Endothelial cell of umbilical vein (primary cell): ENCODE results near the gene TXNRD1. TPM values are rescaled to one million over a fixed set of nuclear protein-coding genes. Genes with fewer than 3 reads are reported as not detected.

Source experiments
- BruUV-seq: library from RNA; stranded (reverse); fragments of 400-500 nt; replicated peaks from 2 replicates; lab custom pipeline; 2021; lab: Mats Ljungman, UMichigan
- CTCF ChIA-PET: fragments of 300-600, 350-600 bp; sonication (Branson Sonifier 250); formaldehyde crosslinking; loops from one replicate; lab custom pipeline; 2021; ENCODE audit warnings: antibody characterized with exemption, inconsistent platforms; lab: Charles Lee
- POLR2A ChIA-PET: fragments of 300-600, 350-600 bp; sonication (Branson Sonifier 250); formaldehyde crosslinking; loops from one replicate; lab custom pipeline; 2021; ENCODE audit warnings: antibody characterized with exemption, inconsistent platforms; lab: Charles Lee
- DNase-seq: peaks from one replicate; pipeline ENCODE4 v3.0.0-alpha.2; 2011; ENCODE audit warnings: low read depth, low spot score
- FAIRE-seq: peaks from 2 replicates; lab custom pipeline; 2011; peaks lifted over from hg19 to GRCh38; lab: Jason Lieb, UNC
- H2AFZ ChIP-seq: 2 replicates; pipeline ENCODE4 v1.6.0; 2012; ENCODE audit warnings: low read depth, low read length, control low read depth, inconsistent platforms
- H3K27ac ChIP-seq: 2 replicates; pipeline ENCODE4 v1.5.1; 2011; ENCODE audit warnings: low read depth, mild to moderate bottlenecking, control low read depth, low read length, moderate library complexity; ENCODE audit not compliant: insufficient read depth
- H3K27me3 ChIP-seq, 2 experiments: 2 replicates each; pipeline versions ENCODE4 v1.6.0 to v1.6.1; 2011; ENCODE audit warnings: low read length in 2 of 2, mixed read lengths in 1 of 2; ENCODE audit not compliant: control insufficient read depth in 2 of 2, insufficient read depth in 2 of 2
- H3K36me3 ChIP-seq, 2 experiments: 2 replicates in 1 of 2; 3 replicates in 1 of 2; pipeline ENCODE4 v1.5.1; 2011; ENCODE audit warnings: low read length in 2 of 2, mild to moderate bottlenecking in 1 of 2, moderate library complexity in 1 of 2; ENCODE audit not compliant: control insufficient read depth in 2 of 2, insufficient read depth in 2 of 2; ENCODE audit errors: extremely low read depth in 1 of 2
- H3K4me1 ChIP-seq: 3 replicates; pipeline ENCODE4 v1.5.1; 2011; ENCODE audit warnings: mild to moderate bottlenecking, low read length; ENCODE audit not compliant: control insufficient read depth, insufficient read depth; ENCODE audit errors: extremely low read depth
- H3K4me2 ChIP-seq: 2 replicates; pipeline ENCODE4 v1.6.1; 2011; ENCODE audit warnings: low read length, control low read depth, mixed read lengths; ENCODE audit not compliant: insufficient read depth
- H3K4me3 ChIP-seq, 3 experiments: fragments of 200-600 bp in 1 of 3; sonication (generic), shearing (Covaris generic) in 1 of 3; replicated peaks in 1 of 3; 2 replicates each; pipeline ENCODE4 v1.5.1; 2011 to 2016; ENCODE audit warnings: control low read depth in 3 of 3, low read length in 3 of 3, mild to moderate bottlenecking in 2 of 3, inconsistent platforms in 1 of 3, low read depth in 1 of 3, moderate library complexity in 1 of 3; ENCODE audit not compliant: insufficient read depth in 1 of 3
- H3K79me2 ChIP-seq: 2 replicates; pipeline ENCODE4 v1.6.0; 2012; ENCODE audit warnings: low read length, inconsistent platforms; ENCODE audit not compliant: control insufficient read depth, insufficient read depth
- H3K9ac ChIP-seq: replicated peaks from 2 replicates; pipeline ENCODE3; 2011; ENCODE audit warnings: low read length, control low read depth; ENCODE audit not compliant: insufficient read depth; ENCODE audit errors: extremely low read depth
- H3K9me1 ChIP-seq: replicated peaks from 3 replicates; pipeline ENCODE4 v1.6.0; 2011; ENCODE audit warnings: mild to moderate bottlenecking, low read length; ENCODE audit not compliant: control insufficient read depth, insufficient read depth; ENCODE audit errors: extremely low read depth
- H3K9me3 ChIP-seq: replicated peaks from 2 replicates; pipeline ENCODE4 v1.5.1; 2012; ENCODE audit warnings: low read length, inconsistent platforms; ENCODE audit not compliant: control insufficient read depth, insufficient read depth
- H4K20me1 ChIP-seq: replicated peaks from 2 replicates; pipeline ENCODE3; 2011; ENCODE audit warnings: mild to moderate bottlenecking, low read length; ENCODE audit not compliant: control insufficient read depth, insufficient read depth; ENCODE audit errors: extremely low read depth
- CTCF ChIP-seq, 2 donors: IDR thresholded peaks; 1 replicate in 1 of 2; 2 replicates in 1 of 2; pipeline ENCODE4 v1.5.1; 2011; ENCODE audit warnings: low read length in 2 of 2, mild to moderate bottlenecking in 2 of 2, moderate library complexity in 2 of 2, control low read depth in 1 of 2, inconsistent platforms in 1 of 2, low read depth in 1 of 2; ENCODE audit not compliant: insufficient read depth in 1 of 2; ENCODE audit errors: extremely low read depth in 1 of 2
- EZH2 ChIP-seq: IDR thresholded peaks from 2 replicates; pipeline ENCODE4 v1.6.1; 2012; ENCODE audit warnings: borderline replicate concordance, low read depth, mild to moderate bottlenecking, moderate library complexity, low read length, inconsistent platforms; ENCODE audit not compliant: severe bottlenecking
- FOS ChIP-seq: IDR thresholded peaks from 2 replicates; pipeline ENCODE4 v1.6.1; 2011; ENCODE audit warnings: mild to moderate bottlenecking, low read length, moderate library complexity, borderline replicate concordance; ENCODE audit not compliant: insufficient read depth
- GATA2 ChIP-seq: IDR thresholded peaks from 2 replicates; pipeline ENCODE4 v1.7.0; 2011; ENCODE audit warnings: low read depth, mild to moderate bottlenecking, moderate library complexity, mixed read lengths, low read length; ENCODE audit not compliant: insufficient read length, insufficient read depth
- JUN ChIP-seq: IDR thresholded peaks from 2 replicates; pipeline ENCODE4 v1.6.1; 2011; ENCODE audit warnings: borderline replicate concordance, low read depth; ENCODE audit not compliant: insufficient read length, insufficient read depth
- MAX ChIP-seq: IDR thresholded peaks from 2 replicates; pipeline ENCODE4 v1.6.1; 2011; ENCODE audit not compliant: insufficient read depth, insufficient read length
- MYC ChIP-seq: IDR thresholded peaks from one replicate; pipeline ENCODE4 v1.6.1; 2011; ENCODE audit warnings: mild to moderate bottlenecking, low read depth, low read length
- POLR2A ChIP-seq: IDR thresholded peaks from 2 replicates; pipeline ENCODE4 v1.6.1; 2012; ENCODE audit warnings: low read depth, mild to moderate bottlenecking, control low read depth, low read length
- POLR2AphosphoS5 ChIP-seq: IDR thresholded peaks from 2 replicates; pipeline ENCODE4 v1.6.1; 2012; ENCODE audit warnings: low read depth, mild to moderate bottlenecking, control low read depth, low read length, moderate library complexity; ENCODE audit not compliant: insufficient read depth
- dilution Hi-C: fragments of 300-500 bp; cut with MboI; formaldehyde crosslinking; loops from one replicate; pipeline ENCODE4 v1.15.0; 2019; ENCODE audit warnings: low sequenced_read_pairs; ENCODE audit not compliant: extremely low pct_ligation_motif_present
- intact Hi-C: fragments of 100-400 bp; cut with micrococcal nuclease; formaldehyde crosslinking; loops from one replicate; pipeline ENCODE4 v1.10.0; 2022
- polyA plus RNA-seq, 4 experiments: library from polyadenylated mRNA; depleted of rRNA in 3 of 4; stranded (reverse) in 3 of 4; unstranded in 1 of 4; fragments of >200 nt; gene quantifications; 2 replicates each; pipeline versions ENCODE4 v1.2.1 to v1.2.3, GENCODE V29; 2011 to 2012; ENCODE audit warnings: missing spikeins in 1 of 4
- total RNA-seq: library from RNA; stranded (reverse); gene quantifications from 2 replicates; pipeline ENCODE4 v1.2.3, GENCODE V29; 2021

TXNRD1 gene
- total and polyA plus RNA-seq, 2 donors (not counting 3 experiments of a cell fraction or from before 2014, with no cell fraction given) = 309 to 566 TPM

- FAIRE-seq = no peak
- H2AFZ ChIP-seq = no peak overlapping the region
- no peaks in the 10 kb centered on the region for H4K20me1 ChIP-seq
- no peaks in the 10 kb centered on the region for H3K79me2 ChIP-seq
- no peaks in the 10 kb centered on the region for H3K27me3 ChIP-seq
- peaks cover 8% of the 10 kb centered on the region for H3K4me1 ChIP-seq
- no peak overlapping the region for H3K4me2 ChIP-seq
- H3K4me3 ChIP-seq = no peak overlapping the region
- no TSS peak for BruUV-seq
- intact Hi-C loops = no loop called here
- dilution Hi-C loops = no loop called here
- DNase-seq = no peak
- no peaks in the 10 kb centered on the region for H3K36me3 ChIP-seq
- H3K9me3 ChIP-seq = no peaks in the 10 kb centered on the region
- H3K27ac ChIP-seq = no peak overlapping the region
- no peak overlapping the region for H3K9ac ChIP-seq
- H3K9me1 ChIP-seq = no peaks in the 10 kb centered on the region
- ChIA-PET CTCF (no interaction called here), POLR2A (no interaction called here)
- TF ChIP-seq POLR2A (no peak), JUN (no peak), CTCF (IDR thresholded peaks at IDR 0.05; ENCODE audit: extremely low read depth in 1 of 2, insufficient read depth in 1 of 2, low read depth in 1 of 2, low read length in 2 of 2) (no peak), GATA2 (no peak), MYC (no peak), MAX (no peak), POLR2AphosphoS5 (no peak), EZH2 (no peak), FOS (no peak)
These were observed 161.3 kb downstream of the TXNRD1 start for GRCh38 chr12:104376650-104377513.
